Chondrocyte (in vitro differentiated cells): ENCODE data around the gene TTC33. TPM values are rescaled to one million over a fixed set of nuclear protein-coding genes. Genes with fewer than 3 reads are reported as not detected.
A peak's percentile ranks its signal among the peaks of the same experiment; 100 is the strongest.
"Not testable (repeated sequence)": the region's sequence is repeated elsewhere in the genome, so short reads cannot be mapped to it uniquely, and the experiment has no call there.

Source experiments
- DNase-seq: peaks from one replicate; pipeline ENCODE4 v3.0.0; 2021; ENCODE audit warnings: mixed read lengths, low spot score
- H3K27ac Mint-ChIP-seq: one replicate; pipeline ENCODE4 v1.8.0; 2021; ENCODE audit warnings: mild to moderate bottlenecking, moderate library complexity, mixed read lengths; ENCODE audit not compliant: unreplicated experiment
- H3K27me3 Mint-ChIP-seq: 2 replicates; pipeline ENCODE4 v1.8.0; 2021; ENCODE audit warnings: low read depth, mixed read lengths
- H3K36me3 Mint-ChIP-seq: 2 replicates; pipeline ENCODE4 v1.8.0; 2021; ENCODE audit warnings: low read depth, mixed read lengths
- H3K4me1 Mint-ChIP-seq: 2 replicates; pipeline ENCODE4 v1.8.0; 2021; ENCODE audit warnings: low read depth, mild to moderate bottlenecking, mixed read lengths
- H3K4me3 Mint-ChIP-seq: one replicate; pipeline ENCODE4 v1.8.0; 2021; ENCODE audit warnings: mild to moderate bottlenecking, moderate library complexity, mixed read lengths; ENCODE audit not compliant: unreplicated experiment
- H3K9me3 Mint-ChIP-seq: 2 replicates; pipeline ENCODE4 v1.8.0; 2021; ENCODE audit warnings: low read depth, mixed read lengths
- total RNA-seq: library from RNA; stranded (reverse); gene quantifications from 3 replicates; pipeline ENCODE4 v1.2.1, GENCODE V29; 2021
- TF ChIP-seq, protein P1 (sequence below): fragments of 200-600 bp; sonication (generic); IDR thresholded peaks from 2 replicates; pipeline ENCODE4 v1.5.0; 2021; ENCODE audit warnings: antibody characterized with exemption, mild to moderate bottlenecking, moderate library complexity

TTC33 gene
- total RNA-seq, 1 donor from 2014 or later: 14.3 TPM

DNA sequence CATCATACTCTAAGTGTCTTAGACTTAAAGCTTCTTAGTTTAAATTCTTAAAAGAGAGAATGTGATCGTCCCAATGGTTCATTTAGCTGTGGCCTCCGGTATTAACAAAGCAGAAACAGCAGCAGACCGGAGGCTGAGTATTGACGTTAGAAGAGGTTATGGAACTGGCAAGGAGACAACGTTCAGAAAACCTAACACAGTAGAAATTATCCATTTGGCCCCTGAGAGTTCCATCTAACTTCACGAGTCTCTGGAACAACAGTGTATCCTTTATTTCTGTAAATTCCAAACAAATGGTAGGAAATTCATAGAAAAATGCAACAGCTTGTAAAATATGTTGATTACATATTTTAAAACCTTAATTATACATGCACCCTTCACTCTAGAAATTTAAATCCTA is 183.4 kb downstream of the TTC33 start:
- Mint-ChIP-seq H3K4me3 (no peak overlapping the region), H3K27ac (no peak overlapping the region), H3K9me3 (peaks cover 2% of the 10 kb centered on the region), H3K36me3 (peaks cover 3% of the 10 kb centered on the region), H3K4me1 (peaks cover 36% of the 10 kb centered on the region), H3K27me3 (no peaks in the 10 kb centered on the region)
- no peak for DNase-seq
- TF ChIP-seq, protein P1, sequence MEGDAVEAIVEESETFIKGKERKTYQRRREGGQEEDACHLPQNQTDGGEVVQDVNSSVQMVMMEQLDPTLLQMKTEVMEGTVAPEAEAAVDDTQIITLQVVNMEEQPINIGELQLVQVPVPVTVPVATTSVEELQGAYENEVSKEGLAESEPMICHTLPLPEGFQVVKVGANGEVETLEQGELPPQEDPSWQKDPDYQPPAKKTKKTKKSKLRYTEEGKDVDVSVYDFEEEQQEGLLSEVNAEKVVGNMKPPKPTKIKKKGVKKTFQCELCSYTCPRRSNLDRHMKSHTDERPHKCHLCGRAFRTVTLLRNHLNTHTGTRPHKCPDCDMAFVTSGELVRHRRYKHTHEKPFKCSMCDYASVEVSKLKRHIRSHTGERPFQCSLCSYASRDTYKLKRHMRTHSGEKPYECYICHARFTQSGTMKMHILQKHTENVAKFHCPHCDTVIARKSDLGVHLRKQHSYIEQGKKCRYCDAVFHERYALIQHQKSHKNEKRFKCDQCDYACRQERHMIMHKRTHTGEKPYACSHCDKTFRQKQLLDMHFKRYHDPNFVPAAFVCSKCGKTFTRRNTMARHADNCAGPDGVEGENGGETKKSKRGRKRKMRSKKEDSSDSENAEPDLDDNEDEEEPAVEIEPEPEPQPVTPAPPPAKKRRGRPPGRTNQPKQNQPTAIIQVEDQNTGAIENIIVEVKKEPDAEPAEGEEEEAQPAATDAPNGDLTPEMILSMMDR: no peak

DNA sequence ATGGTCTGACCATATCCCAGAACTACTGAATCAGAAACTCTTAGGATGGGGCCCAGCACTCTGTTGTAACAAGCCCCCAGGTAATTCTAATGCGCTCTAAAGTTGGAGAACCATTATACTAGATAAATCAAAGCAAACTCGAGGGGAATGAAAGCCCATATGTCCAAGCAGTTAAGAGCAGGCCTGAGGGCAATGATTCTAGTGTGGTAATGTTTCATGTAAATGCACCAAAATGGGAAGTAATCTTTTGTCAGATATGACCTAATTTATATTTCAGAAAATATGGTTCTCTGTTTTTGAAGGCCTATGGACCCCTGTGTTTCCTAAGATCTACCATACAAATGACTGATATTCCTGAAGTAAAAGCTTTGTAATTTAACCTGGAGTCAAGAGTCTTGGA is 184.0 kb downstream of the TTC33 start:
- no peak overlapping the region for H3K4me3 Mint-ChIP-seq
- no peaks in the 10 kb centered on the region for H3K27me3 Mint-ChIP-seq
- H3K9me3 Mint-ChIP-seq: peaks cover 2% of the 10 kb centered on the region
- no peak overlapping the region for H3K27ac Mint-ChIP-seq
- DNase-seq: no peak
- H3K4me1 Mint-ChIP-seq: peaks cover 36% of the 10 kb centered on the region
- peaks cover 3% of the 10 kb centered on the region for H3K36me3 Mint-ChIP-seq
- TF ChIP-seq, protein P1: no peak

DNA sequence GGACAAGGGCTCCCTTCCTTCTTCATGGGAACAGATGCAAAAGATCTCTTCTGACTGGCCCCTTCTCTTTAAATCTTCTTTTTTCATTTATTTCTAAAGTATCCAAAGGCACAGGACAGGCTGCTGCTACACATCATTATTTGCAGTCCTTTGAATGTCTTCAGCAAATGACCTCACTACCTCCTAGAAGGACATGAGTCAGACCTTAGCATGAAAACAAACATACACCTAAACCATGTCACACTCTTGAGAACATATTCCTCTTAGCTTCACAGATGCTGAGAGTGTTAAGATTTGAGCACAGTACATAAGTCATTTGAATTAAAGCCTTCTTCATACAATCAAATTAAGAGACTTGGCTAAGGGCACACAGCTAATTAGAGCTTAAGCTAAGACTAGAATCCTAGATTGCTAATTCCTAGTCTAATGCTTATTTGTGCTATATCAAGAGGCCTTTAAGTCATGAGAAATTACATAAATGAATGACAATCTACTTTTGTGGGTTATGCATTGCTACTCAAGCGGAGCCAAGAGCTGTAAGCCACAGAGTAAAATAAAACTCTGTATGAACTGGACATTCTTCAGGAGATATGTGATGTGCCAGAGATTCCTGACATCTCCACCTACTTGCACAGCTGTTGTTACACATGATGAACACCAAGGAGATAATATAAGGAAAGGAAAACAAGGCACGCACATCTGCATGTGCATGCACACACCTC is 185.2 kb downstream of the TTC33 start:
- no peak for DNase-seq
- Mint-ChIP-seq H3K4me1 (peaks cover 36% of the 10 kb centered on the region), H3K27ac (peak overlapping the region; percentile 18), H3K27me3 (no peaks in the 10 kb centered on the region), H3K4me3 (no peak overlapping the region), H3K9me3 (peaks cover 2% of the 10 kb centered on the region), H3K36me3 (peaks cover 7% of the 10 kb centered on the region)
- TF ChIP-seq, protein P1: no peak

DNA sequence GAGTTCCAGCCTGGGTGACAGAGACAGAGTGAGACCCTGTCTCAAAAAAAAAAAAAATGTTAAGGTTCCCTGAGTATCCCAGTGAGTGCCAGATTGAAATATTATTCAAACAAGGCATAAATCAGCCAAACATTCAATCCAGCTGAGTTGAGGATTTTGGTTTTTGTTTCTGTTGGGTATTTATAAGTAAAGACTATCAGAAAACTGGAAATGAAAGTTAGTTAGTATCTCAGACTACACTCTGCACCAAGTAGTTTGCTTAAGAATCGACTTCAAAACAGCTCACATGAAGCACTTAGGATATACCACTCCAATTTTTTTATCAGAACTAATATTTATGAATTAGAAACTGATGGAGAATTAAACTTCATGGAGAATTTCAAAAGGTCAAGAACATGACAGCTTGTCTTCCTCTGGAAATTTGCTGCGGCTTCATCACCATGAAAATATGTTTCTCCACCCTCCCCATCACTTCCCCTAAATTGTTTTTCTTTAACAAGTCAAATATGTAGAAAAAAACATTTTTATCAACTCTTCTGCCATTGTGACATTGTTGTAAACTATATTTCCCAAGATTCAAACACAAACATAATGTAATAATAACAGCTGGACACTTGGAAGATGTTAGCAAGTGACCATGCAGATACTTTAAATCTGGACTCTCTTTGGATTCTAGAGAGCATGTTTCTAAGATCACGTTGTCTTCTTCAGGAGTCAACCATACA is 186.1 kb downstream of the TTC33 start:
- TF ChIP-seq, protein P1: no peak
- H3K27ac Mint-ChIP-seq: peak overlapping the region; percentile 18
- no peaks in the 10 kb centered on the region for H3K27me3 Mint-ChIP-seq
- no peak for DNase-seq
- H3K4me1 Mint-ChIP-seq: peaks cover 36% of the 10 kb centered on the region
- H3K4me3 Mint-ChIP-seq: no peak overlapping the region
- H3K9me3 Mint-ChIP-seq: peaks cover 2% of the 10 kb centered on the region
- peaks cover 7% of the 10 kb centered on the region for H3K36me3 Mint-ChIP-seq

DNA sequence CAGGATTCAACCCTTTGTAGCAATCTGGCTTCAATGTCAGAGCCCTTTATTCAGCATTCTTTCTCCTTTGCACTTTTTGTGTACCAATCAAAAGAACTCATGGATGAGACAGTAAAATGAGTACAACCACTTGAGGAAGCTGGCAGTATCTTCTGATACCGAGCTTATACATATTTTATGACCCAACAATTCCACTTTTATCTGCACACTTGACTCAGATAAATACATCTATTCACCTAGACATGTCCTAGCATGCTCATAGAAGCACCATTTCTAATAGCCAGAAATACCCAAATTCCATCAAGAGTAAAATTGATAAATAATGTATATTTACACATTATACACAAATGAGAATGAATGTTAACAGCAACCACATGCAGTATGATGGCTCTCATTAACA is 187.2 kb downstream of the TTC33 start:
- H3K4me1 Mint-ChIP-seq: peaks cover 36% of the 10 kb centered on the region
- H3K27ac Mint-ChIP-seq: no peak overlapping the region
- H3K36me3 Mint-ChIP-seq: peaks cover 7% of the 10 kb centered on the region
- DNase-seq: no peak
- H3K27me3 Mint-ChIP-seq: no peaks in the 10 kb centered on the region
- peaks cover 2% of the 10 kb centered on the region for H3K9me3 Mint-ChIP-seq
- TF ChIP-seq, protein P1: no peak
- no peak overlapping the region for H3K4me3 Mint-ChIP-seq

DNA sequence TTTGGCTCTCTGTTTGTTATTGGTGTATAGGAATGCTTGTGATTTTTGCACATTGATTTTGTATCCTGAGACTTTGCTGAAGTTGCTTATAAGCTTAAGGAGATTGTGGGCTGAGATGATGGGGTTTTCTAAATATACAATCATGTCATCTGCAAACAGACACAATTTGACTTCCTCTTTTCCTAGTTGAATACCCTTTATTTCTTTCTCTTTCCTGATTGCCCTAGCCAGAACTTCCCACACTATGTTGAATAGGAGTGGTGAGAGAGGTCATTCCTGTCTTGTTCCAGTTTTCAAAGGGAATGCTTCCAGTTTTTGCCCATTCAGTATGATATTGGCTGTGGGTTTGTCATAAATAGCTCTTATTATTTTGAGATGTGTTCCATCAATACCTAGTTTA is 192.6 kb downstream of the TTC33 start:
- DNase-seq: not testable (repeated sequence)

More for the DNA sequence above, 192.6 kb downstream of the TTC33 start:
- not testable (repeated sequence) for H3K4me3 Mint-ChIP-seq, H3K36me3 Mint-ChIP-seq, H3K27me3 Mint-ChIP-seq, H3K27ac Mint-ChIP-seq, H3K4me1 Mint-ChIP-seq
- peaks cover 11% of the 10 kb centered on the region for H3K9me3 Mint-ChIP-seq
